ENCODE data around the gene KRT85. TPM values are rescaled to one million over a fixed set of nuclear protein-coding genes. Genes with fewer than 3 reads are reported as not detected.

The KRT85 gene
- total and polyA plus RNA-seq, 4 donors = not detected

DNA sequence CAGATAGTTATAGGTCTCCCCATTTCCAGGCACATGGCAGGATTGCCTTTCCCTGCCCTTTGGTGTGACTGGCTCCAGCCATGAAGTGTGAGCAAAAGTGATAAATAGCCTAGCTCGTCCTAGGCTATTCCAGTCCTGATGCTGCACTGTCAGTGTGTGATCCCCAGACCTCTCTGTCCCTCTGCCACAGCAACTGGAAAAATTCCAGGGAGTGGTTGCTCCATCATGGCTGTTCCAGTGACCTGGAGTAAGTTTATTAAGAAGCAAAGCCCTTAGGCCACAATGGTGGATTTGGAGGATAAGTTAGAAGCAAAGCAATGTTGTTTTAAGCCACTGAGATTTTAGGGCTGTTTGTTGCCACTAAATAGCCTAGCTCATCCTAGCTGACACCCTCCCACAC lies 36.2 kb downstream of the KRT85 start:
- no peaks in the 10 kb centered on the region for H3K36me3 ChIP-seq (ENCODE audit: control insufficient read depth in 4 of 4, insufficient read depth in 4 of 4, low read length in 4 of 4)
- WGBS, 2 donors = 39 to 45% methylated on average over 1 of the region's 1 CpG
- H3K9me3 ChIP-seq (ENCODE audit: control insufficient read depth in 4 of 4, insufficient read depth in 3 of 4, low read length in 3 of 4) = peaks cover 0 to 7% (median 3%) of the 10 kb centered on the region in 4 donors
- H3K27me3 ChIP-seq (ENCODE audit: control insufficient read depth in 3 of 3, insufficient read depth in 3 of 3, low read length in 2 of 3) = no peaks in the 10 kb centered on the region
- TF ChIP-seq, protein P1, sequence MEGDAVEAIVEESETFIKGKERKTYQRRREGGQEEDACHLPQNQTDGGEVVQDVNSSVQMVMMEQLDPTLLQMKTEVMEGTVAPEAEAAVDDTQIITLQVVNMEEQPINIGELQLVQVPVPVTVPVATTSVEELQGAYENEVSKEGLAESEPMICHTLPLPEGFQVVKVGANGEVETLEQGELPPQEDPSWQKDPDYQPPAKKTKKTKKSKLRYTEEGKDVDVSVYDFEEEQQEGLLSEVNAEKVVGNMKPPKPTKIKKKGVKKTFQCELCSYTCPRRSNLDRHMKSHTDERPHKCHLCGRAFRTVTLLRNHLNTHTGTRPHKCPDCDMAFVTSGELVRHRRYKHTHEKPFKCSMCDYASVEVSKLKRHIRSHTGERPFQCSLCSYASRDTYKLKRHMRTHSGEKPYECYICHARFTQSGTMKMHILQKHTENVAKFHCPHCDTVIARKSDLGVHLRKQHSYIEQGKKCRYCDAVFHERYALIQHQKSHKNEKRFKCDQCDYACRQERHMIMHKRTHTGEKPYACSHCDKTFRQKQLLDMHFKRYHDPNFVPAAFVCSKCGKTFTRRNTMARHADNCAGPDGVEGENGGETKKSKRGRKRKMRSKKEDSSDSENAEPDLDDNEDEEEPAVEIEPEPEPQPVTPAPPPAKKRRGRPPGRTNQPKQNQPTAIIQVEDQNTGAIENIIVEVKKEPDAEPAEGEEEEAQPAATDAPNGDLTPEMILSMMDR (IDR thresholded peaks at IDR 0.05; ENCODE audit: control extremely low read depth, extremely low read depth) = no peak
- ATAC-seq (ENCODE audit: insufficient read depth, low FRiP score) = no peak
- DNase-seq = no peak
- no peak overlapping the region for H3K27ac ChIP-seq (ENCODE audit: low read depth in 1 of 2, low read length in 1 of 2)
- no peak overlapping the region for H3K4me3 ChIP-seq
- H3K9ac ChIP-seq (ENCODE audit: insufficient read depth in 1 of 2, low read length in 2 of 2) = no peak overlapping the region
- H3K4me1 ChIP-seq (ENCODE audit: control insufficient read depth in 5 of 5, insufficient read depth in 5 of 5, low read length in 5 of 5) = no peaks in the 10 kb centered on the region

- no peak overlapping the region for H3K4me3 ChIP-seq
- no peak overlapping the region for H3K9ac ChIP-seq (ENCODE audit: insufficient read depth in 1 of 2, low read length in 2 of 2)
- no peaks in the 10 kb centered on the region for H3K4me1 ChIP-seq (ENCODE audit: control insufficient read depth in 5 of 5, insufficient read depth in 5 of 5, low read length in 5 of 5)
- no peak overlapping the region for H3K27ac ChIP-seq (ENCODE audit: low read depth in 1 of 2, low read length in 1 of 2)
- H3K27me3 ChIP-seq (ENCODE audit: control insufficient read depth in 3 of 3, insufficient read depth in 3 of 3, low read length in 2 of 3) = no peaks in the 10 kb centered on the region
- ATAC-seq (ENCODE audit: insufficient read depth, low FRiP score) (no peak), DNase-seq (no peak)
- no peaks in the 10 kb centered on the region for H3K9me3 ChIP-seq (ENCODE audit: control insufficient read depth in 4 of 4, insufficient read depth in 3 of 4, low read length in 3 of 4)
- H3K36me3 ChIP-seq (ENCODE audit: control insufficient read depth in 4 of 4, insufficient read depth in 4 of 4, low read length in 4 of 4) = no peaks in the 10 kb centered on the region
- 68 to 69% methylated on average over 10 of the region's 10 CpGs for WGBS, 2 donors
- TF ChIP-seq, protein P1 (IDR thresholded peaks at IDR 0.05; ENCODE audit: control extremely low read depth, extremely low read depth) = no peak
These were observed 39.3 kb downstream of the KRT85 start for GRCh38 chr12:52327830-52328500.

DNA sequence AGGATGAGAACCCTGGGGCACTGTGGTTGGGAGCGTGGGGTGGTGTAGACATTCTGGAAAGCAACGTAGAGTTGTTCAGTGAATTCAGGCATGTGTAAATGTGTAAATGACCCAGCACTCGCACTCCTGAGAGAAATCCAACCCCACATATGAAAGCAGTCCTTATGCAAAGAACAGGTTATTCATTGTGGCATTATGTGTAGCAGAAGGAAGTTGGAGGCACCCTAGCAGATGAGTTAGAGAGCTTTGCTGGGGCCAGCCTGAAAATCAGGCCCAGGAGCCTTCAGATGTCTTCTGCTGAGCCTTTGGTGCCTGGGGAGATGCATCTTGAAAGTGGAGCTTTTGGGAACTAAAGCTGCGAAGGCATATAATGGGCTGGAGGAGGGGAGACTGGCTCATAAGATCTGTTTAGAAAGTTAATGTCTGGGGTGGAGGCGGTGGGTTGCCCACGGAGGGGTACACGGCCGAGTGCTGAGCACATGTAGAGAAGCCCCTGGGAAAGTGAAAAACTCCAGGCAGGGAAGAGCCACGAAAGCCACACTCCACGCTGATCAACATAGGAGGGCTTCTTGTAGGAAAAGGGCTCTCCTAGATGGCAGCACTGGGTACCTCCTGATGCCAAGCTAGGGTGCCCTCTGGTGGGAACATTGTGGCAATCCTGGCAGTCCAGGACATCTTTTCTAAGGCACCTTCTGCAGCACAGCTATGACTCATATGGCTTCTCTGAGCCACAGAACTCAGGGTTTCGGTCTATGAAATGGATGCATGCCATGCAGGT lies 40.0 kb downstream of the KRT85 start:
- Histone ChIP-seq H3K9ac (ENCODE audit: insufficient read depth in 1 of 2, low read length in 2 of 2) (no peak overlapping the region), H3K9me3 (ENCODE audit: control insufficient read depth in 4 of 4, insufficient read depth in 3 of 4, low read length in 3 of 4) (no peaks in the 10 kb centered on the region), H3K27me3 (ENCODE audit: control insufficient read depth in 3 of 3, insufficient read depth in 3 of 3, low read length in 2 of 3) (peaks cover 0 to 2% (median 0%) of the 10 kb centered on the region in 3 donors), H3K36me3 (ENCODE audit: control insufficient read depth in 4 of 4, insufficient read depth in 4 of 4, low read length in 4 of 4) (no peaks in the 10 kb centered on the region), H3K4me3 (no peak overlapping the region), H3K4me1 (ENCODE audit: control insufficient read depth in 5 of 5, insufficient read depth in 5 of 5, low read length in 5 of 5) (no peaks in the 10 kb centered on the region), H3K27ac (ENCODE audit: low read depth in 1 of 2, low read length in 1 of 2) (no peak overlapping the region)
- peak; percentile 89 for ATAC-seq (ENCODE audit: insufficient read depth, low FRiP score)
- WGBS, 2 donors = 41 to 46% methylated on average over 11 of the region's 11 CpGs
- TF ChIP-seq, protein P1 (IDR thresholded peaks at IDR 0.05; ENCODE audit: control extremely low read depth, extremely low read depth) = peak; percentile 97
- peak; percentile 66 to 78 (median 70) for DNase-seq

Data from lung (tissue), 12 donors.